Measurements from ENCODE around the gene HSF4.

The HSF4 gene

GRCh38 chr16:67204076-67204475 is 39.5 kb downstream of the HSF4 start:
- no peak for DNase-seq

- no peak for DNase-seq
Observed at GRCh38 chr16:67206129-67206837, 41.7 kb downstream of the HSF4 start.

GRCh38 chr16:67206838-67207248 is 42.3 kb downstream of the HSF4 start:
- DNase-seq, result no peak

GRCh38 chr16:67207249-67208091 is 42.9 kb downstream of the HSF4 start:
- no peak for DNase-seq

GRCh38 chr16:67208154-67208896 is 43.8 kb downstream of the HSF4 start:
- no peak for DNase-seq

GRCh38 chr16:67209565-67209964 is 45.0 kb downstream of the HSF4 start:
- DNase-seq, result no peak

- no peak for DNase-seq
Observed at GRCh38 chr16:67210069-67210937, 45.8 kb downstream of the HSF4 start.

- DNase-seq, result no peak
Observed at GRCh38 chr16:67211674-67212073, 47.1 kb downstream of the HSF4 start.

GRCh38 chr16:67212766-67213165 is 48.2 kb downstream of the HSF4 start:
- DNase-seq, result no peak

GRCh38 chr16:67213197-67214019 is 48.9 kb downstream of the HSF4 start:
- DNase-seq, result no peak

- no peak for DNase-seq
Observed at GRCh38 chr16:67215706-67216105, 51.2 kb downstream of the HSF4 start.

GRCh38 chr16:67216612-67217490 is 52.3 kb downstream of the HSF4 start:
- DNase-seq, result no peak

Data from central memory CD4-positive, alpha-beta T cell (primary cell).